Measurements from ENCODE around the gene COBLL1. TPM values are rescaled to one million over a fixed set of nuclear protein-coding genes. Genes with fewer than 3 reads are reported as not detected.

COBLL1 gene, protein sequence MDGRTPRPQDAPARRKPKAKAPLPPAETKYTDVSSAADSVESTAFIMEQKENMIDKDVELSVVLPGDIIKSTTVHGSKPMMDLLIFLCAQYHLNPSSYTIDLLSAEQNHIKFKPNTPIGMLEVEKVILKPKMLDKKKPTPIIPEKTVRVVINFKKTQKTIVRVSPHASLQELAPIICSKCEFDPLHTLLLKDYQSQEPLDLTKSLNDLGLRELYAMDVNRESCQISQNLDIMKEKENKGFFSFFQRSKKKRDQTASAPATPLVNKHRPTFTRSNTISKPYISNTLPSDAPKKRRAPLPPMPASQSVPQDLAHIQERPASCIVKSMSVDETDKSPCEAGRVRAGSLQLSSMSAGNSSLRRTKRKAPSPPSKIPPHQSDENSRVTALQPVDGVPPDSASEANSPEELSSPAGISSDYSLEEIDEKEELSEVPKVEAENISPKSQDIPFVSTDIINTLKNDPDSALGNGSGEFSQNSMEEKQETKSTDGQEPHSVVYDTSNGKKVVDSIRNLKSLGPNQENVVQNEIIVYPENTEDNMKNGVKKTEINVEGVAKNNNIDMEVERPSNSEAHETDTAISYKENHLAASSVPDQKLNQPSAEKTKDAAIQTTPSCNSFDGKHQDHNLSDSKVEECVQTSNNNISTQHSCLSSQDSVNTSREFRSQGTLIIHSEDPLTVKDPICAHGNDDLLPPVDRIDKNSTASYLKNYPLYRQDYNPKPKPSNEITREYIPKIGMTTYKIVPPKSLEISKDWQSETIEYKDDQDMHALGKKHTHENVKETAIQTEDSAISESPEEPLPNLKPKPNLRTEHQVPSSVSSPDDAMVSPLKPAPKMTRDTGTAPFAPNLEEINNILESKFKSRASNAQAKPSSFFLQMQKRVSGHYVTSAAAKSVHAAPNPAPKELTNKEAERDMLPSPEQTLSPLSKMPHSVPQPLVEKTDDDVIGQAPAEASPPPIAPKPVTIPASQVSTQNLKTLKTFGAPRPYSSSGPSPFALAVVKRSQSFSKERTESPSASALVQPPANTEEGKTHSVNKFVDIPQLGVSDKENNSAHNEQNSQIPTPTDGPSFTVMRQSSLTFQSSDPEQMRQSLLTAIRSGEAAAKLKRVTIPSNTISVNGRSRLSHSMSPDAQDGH
- 1.1 and 2.5 TPM in 2 replicates for total RNA-seq

DNA sequence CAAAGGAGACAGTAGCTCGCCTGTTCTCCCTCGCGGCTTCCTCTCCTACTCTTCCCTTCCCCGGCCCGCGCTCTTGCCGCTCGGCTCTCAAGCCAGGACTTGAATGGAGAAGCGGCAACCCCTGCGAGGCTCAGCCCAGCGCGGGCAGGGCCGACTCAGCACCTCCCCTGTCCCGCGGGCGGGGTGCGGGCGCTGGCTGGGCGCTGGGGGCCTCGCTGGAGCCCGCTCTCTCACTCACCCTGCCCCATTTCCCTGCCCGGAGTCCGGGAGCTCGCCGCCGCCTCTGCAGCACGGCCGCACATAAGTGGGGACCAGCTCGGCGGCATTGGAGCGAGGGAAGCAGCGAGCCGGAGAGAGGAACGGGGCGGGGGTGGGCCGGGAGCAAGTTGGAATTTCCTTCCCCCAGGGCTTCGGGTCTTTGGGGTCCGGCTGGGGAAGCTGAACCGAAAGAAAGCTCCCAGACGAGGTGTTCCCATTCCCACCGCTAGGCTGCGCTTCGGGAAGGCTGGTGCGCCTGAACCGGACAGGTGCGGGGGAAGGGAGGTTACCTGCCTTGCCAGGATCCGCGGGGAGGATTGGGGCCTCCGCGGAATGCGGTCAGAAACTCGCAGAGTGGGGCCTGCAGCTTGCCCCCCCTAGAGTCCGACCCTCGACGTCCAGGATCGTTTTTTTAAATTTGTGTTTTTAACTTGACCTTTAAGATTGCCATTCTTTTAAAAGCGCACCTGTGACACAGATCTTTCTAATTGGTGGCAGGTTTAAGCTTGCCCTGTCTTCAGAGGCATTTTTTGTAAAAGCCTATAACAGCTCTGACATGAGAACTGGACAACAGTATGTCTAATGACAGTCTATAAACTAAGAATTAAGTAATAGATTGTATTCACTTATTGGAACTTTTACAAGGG, at the start of gene COBLL1:
Gene COBLL1 (minus strand): TSS at position 105 of the 905 bp plus-strand sequence. CDS start 627 bp downstream, outside the sequence.

Other genes with a start within 250 kb of the COBLL1 start
- 0.17 and 4.1 TPM in 2 replicates for gene GRB14, start 220.3 kb downstream of the COBLL1 start, total RNA-seq
- 0.09 and 0.47 TPM in 2 replicates for gene SLC38A11, start 113.7 kb upstream of the COBLL1 start, total RNA-seq

Data from bronchial smooth muscle cell (primary cell).